SU-DHL-6 (cell line): ENCODE results near the gene MADD.

ENCODE experiments used
- H2AFZ ChIP-seq: fragments of 200-600 bp; sonication (generic); 2 replicates; pipeline ENCODE4 v1.6.1; 2014; ENCODE audit warnings: low read depth, mild to moderate bottlenecking, moderate library complexity, mixed read lengths, antibody characterized with exemption, low read length; ENCODE audit not compliant: severe bottlenecking
- H3F3A ChIP-seq: fragments of 200-600 bp; shearing (Covaris generic); 2 replicates; pipeline ENCODE4 v1.6.0; 2016; ENCODE audit warnings: antibody characterized with exemption, mild to moderate bottlenecking; ENCODE audit not compliant: insufficient read depth
- H3K27ac ChIP-seq: fragments of 200-600 bp; sonication (generic); 2 replicates; pipeline ENCODE4 v1.5.1; 2016; ENCODE audit warnings: low read depth, mild to moderate bottlenecking, low read length, moderate library complexity, mixed read lengths
- H3K27me3 ChIP-seq: fragments of 200-600 bp; sonication (generic), shearing (Covaris generic); 2 replicates; pipeline ENCODE4 v1.6.0; 2014; ENCODE audit warnings: mild to moderate bottlenecking, low read length
- H3K36me3 ChIP-seq: fragments of 200-600 bp; sonication (generic); 2 replicates; pipeline ENCODE4 v1.6.1; 2014; ENCODE audit warnings: mild to moderate bottlenecking, low read length, mixed read lengths
- H3K4me2 ChIP-seq: fragments of 300-600, 200-600 bp; shearing (Covaris generic), sonication (generic); 2 replicates; pipeline ENCODE4 v1.6.0; 2014; ENCODE audit warnings: low read length, low read depth, mild to moderate bottlenecking; ENCODE audit not compliant: poor library complexity, severe bottlenecking
- H3K4me3 ChIP-seq: fragments of 200-600 bp; sonication (generic); 2 replicates; pipeline ENCODE4 v1.5.1; 2014; ENCODE audit warnings: antibody characterized with exemption, low read length, mild to moderate bottlenecking, mixed read lengths; ENCODE audit not compliant: insufficient read depth, poor library complexity, severe bottlenecking
- H3K79me2 ChIP-seq: fragments of 200-600 bp; sonication (generic); 2 replicates; pipeline ENCODE4 v1.6.1; 2014; ENCODE audit warnings: mild to moderate bottlenecking, low read length, moderate library complexity; ENCODE audit not compliant: insufficient read depth
- H3K9ac ChIP-seq: fragments of 200-600 bp; sonication (generic); 2 replicates; pipeline ENCODE4 v1.7.0; 2014; ENCODE audit warnings: mild to moderate bottlenecking, low read length
- H3K9me2 ChIP-seq: fragments of 200-600 bp; sonication (generic); replicated peaks from 2 replicates; pipeline ENCODE4 v1.6.1; 2014; ENCODE audit warnings: low read length; ENCODE audit not compliant: insufficient read depth
- H3K9me3 ChIP-seq: fragments of 200-600 bp; sonication (generic); 2 replicates; pipeline ENCODE4 v1.6.1; 2014; ENCODE audit warnings: low read length, mixed read lengths; ENCODE audit not compliant: insufficient read depth
- H4K20me1 ChIP-seq: fragments of 200-600 bp; sonication (generic); 2 replicates; pipeline ENCODE4 v1.6.1; 2014; ENCODE audit warnings: low read depth, mild to moderate bottlenecking, antibody characterized with exemption, low read length, moderate library complexity, mixed read lengths
- CTCF ChIP-seq: fragments of 200-600 bp; sonication (generic); IDR thresholded peaks from one replicate; pipeline ENCODE4 v1.5.1; 2017; ENCODE audit warnings: antibody characterized with exemption, mild to moderate bottlenecking, low read length, moderate library complexity; ENCODE audit not compliant: insufficient read depth, poor library complexity, severe bottlenecking
- EZH2phosphoT487 ChIP-seq: fragments of 200-600 bp; sonication (generic), shearing (Covaris generic); conservative IDR thresholded peaks from 2 replicates; pipeline ENCODE4 v1.6.1; 2018; ENCODE audit warnings: mild to moderate bottlenecking, antibody characterized with exemption, low read length, moderate library complexity, mixed read lengths

Gene MADD

GRCh38 chr11:47233989-47234668 lies 35.8 kb upstream of the MADD start:
- TF ChIP-seq CTCF (no peak), EZH2phosphoT487 (no peak)
- Histone ChIP-seq H3K9me3 (no peaks in the 10 kb centered on the region), H3K4me3 (no peak overlapping the region), H3K27ac (no peak overlapping the region), H3K9me2 (no peaks in the 10 kb centered on the region), H4K20me1 (no peaks in the 10 kb centered on the region), H2AFZ (no peak overlapping the region), H3K27me3 (no peaks in the 10 kb centered on the region), H3K9ac (no peak overlapping the region), H3K79me2 (no peaks in the 10 kb centered on the region), H3K4me2 (no peak overlapping the region), H3F3A (0 out of 2 replicates have a peak, but pooled peaks cover 3% of the 10 kb centered on the region), H3K36me3 (no peaks in the 10 kb centered on the region)

- Histone ChIP-seq H3K9ac (no peak overlapping the region), H3K9me3 (no peaks in the 10 kb centered on the region), H3K9me2 (no peaks in the 10 kb centered on the region), H3K79me2 (no peaks in the 10 kb centered on the region), H3F3A (0 out of 2 replicates have a peak, but pooled peaks cover 3% of the 10 kb centered on the region), H3K4me3 (no peak overlapping the region), H3K4me2 (no peak overlapping the region), H3K27ac (no peak overlapping the region), H3K27me3 (no peaks in the 10 kb centered on the region), H2AFZ (no peak overlapping the region), H4K20me1 (no peaks in the 10 kb centered on the region), H3K36me3 (no peaks in the 10 kb centered on the region)
- TF ChIP-seq CTCF (no peak), EZH2phosphoT487 (no peak)
These were observed 35.2 kb upstream of the MADD start for GRCh38 chr11:47234669-47235100.

- Histone ChIP-seq H3K4me3 (no peak overlapping the region), H3K9me2 (no peaks in the 10 kb centered on the region), H3K79me2 (no peaks in the 10 kb centered on the region), H3K4me2 (no peak overlapping the region), H3K36me3 (no peaks in the 10 kb centered on the region), H4K20me1 (no peaks in the 10 kb centered on the region), H2AFZ (no peak overlapping the region), H3F3A (0 out of 2 replicates have a peak, but pooled peaks cover 3% of the 10 kb centered on the region), H3K9ac (no peak overlapping the region), H3K27me3 (no peaks in the 10 kb centered on the region), H3K27ac (no peak overlapping the region), H3K9me3 (no peaks in the 10 kb centered on the region)
- no peak for TF ChIP-seq EZH2phosphoT487
These were observed 34.8 kb upstream of the MADD start for GRCh38 chr11:47235163-47235562.

GRCh38 chr11:47236482-47236881 lies 33.5 kb upstream of the MADD start:
- Histone ChIP-seq H3K27me3 (no peaks in the 10 kb centered on the region), H3K9me3 (no peaks in the 10 kb centered on the region), H3K36me3 (no peaks in the 10 kb centered on the region), H3K27ac (no peak overlapping the region), H4K20me1 (no peaks in the 10 kb centered on the region), H3F3A (0 out of 2 replicates have a peak, but pooled peaks cover 3% of the 10 kb centered on the region), H3K4me2 (no peak overlapping the region), H3K9ac (no peak overlapping the region), H3K79me2 (no peaks in the 10 kb centered on the region), H3K9me2 (no peaks in the 10 kb centered on the region), H3K4me3 (no peak overlapping the region), H2AFZ (no peak overlapping the region)
- no peak for TF ChIP-seq EZH2phosphoT487
- TF ChIP-seq CTCF, result no peak
